ENCODE measurements around the gene ZFAND3.

Gene ZFAND3

DNA sequence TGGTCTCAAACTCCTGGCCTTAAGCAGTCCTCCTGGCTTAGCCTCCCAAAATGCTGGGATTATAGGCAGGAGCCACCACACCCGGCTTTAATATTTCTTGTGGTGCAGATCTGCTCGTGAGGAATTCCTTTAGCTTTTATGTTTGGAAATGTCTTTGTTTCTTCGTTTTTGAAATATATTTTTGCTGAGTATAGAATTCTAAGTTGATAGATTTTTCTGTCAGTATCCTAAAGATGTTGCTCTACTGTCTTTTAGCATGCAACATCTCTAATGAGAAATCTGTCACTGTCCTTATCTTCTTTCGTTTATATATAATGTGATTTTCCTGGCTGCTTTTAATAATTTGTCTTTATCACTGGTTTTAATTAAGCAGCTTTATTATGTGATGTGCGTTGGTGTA is 75.1 kb downstream of the ZFAND3 start:
- DNase-seq (ENCODE audit: low read depth) = no peak

DNA sequence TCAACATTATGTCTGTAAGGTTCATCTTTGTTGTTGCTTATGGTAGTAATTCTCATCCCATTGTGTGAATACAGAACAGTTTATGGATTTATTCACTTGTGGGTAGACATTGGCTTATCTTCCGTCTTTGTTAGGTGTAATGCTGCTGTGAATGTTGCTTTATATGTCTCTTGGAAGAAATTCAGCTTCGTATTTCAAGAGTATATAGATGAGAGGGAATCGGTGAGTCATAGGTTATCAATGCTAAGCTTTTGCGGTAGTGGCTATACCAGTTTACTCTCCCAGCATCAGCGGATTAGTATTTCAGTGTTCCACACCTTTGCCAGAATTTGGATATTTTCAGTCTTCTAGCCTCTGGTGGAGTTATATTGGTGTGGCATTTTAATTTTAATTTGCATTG is 77.8 kb downstream of the ZFAND3 start:
- DNase-seq (ENCODE audit: low read depth) = no peak

DNA sequence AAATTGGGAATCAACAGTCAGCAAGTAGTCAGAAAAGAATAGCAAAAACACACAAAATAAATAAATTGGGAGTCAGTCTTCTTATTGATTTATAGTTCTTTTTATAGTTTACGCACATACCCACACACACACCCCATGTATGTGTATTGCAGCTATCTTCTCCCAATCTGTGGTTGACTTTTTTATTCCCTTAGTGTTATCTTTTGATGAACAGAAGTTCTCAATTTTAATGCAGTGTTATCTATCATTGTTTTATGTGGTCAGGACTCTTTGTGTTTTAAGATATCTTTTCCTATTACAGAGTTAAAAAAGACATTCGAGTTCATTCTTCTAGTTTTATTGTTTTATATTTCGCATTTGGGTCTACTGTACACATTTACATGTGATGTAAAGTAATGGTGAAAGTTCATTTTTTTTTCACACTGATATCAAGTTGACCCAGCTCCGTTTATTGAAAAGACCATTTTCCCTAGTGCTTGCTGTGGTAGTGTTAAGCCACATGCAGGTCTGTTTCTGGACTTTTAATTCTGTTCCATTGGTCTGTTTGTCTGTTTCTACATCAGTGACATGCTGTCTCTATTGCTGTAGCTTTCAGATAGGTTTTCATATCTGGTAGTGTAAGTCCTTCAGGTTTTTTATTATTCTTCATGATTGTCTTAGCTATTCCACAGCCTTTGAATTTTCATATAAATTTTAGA is 78.4 kb downstream of the ZFAND3 start:
- DNase-seq (ENCODE audit: low read depth) = no peak

DNA sequence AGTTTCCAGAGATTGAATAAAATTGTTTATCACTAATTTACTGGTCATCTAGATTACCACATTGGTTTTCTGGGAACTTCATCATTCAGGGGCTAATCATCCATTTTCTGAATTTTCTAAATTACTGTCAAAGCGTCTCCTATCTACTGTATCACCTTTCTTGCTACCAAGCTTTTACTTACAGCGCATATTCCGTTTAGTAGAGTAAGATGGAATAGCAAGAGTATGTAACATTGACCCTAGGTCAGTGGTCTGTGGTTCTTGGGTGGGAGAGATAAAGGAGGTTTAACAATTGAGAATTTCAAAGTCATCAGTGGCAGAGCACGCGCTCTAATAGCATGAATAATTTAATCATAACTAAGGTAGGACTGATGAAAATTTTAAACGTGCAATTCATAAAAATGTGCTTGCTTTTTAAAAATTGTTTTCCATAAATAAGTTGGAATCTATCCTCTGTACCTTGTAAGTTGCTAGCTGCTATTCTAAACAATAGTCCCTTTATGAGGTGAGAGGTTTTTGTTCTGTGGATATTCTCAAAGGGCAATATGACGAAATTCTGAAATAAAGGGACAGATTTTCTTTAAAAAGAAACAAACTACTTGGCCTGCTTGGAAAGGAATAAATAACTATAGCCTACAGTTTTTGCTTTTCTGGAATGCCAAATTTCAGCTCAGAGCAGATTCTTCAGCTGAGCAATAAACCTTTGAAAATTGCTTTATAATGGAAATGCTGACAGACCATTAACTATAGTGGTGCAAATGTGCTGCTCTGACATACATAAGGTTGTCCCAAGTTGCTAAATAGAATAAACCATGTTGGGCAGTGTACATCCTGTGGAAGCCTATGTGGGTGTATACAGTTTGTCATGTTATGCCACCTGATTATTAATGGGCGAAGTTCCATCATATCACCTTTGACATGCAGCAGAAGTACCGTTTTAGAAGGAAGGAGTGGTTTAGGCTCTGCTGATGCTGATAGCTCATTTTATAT is 84.1 kb downstream of the ZFAND3 start:
- DNase-seq (ENCODE audit: low read depth) = no peak

DNA sequence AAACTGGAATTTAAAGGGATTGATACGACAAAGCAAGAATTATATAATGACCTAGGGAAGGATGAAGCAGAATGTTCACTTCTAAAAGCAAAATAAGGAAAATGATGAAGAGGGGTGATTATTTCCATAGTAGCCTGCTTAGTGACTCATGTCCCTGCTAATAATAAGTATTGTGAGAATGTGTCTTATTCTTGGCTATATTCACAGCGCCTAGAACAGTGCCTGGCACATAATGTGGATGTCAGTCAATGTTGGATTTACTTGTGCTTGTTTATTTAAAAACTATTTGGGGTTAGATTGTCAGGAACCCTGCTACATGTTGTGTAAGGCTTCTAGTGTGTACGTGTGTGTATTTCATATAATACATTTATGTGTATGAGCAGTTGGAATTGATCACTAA is 85.1 kb downstream of the ZFAND3 start:
- DNase-seq (ENCODE audit: low read depth) = no peak

DNA sequence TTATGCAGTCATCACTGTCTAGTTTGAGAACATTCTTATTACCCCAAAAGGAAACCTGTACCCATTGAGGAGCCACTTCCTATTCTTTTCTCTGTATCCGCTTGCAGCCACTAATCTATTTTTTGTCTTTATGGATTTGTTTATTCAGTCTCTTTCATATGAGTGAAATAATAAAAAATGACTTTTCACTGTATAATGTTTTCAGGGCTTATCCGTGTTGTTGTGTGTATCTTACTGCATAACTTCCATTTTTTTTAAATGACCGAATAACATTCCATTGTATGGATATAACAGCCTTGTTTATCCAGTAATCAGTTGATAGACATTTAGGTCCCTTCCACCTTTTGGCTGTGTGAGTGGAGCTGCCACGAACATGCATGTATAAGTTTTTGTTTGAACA is 86.6 kb downstream of the ZFAND3 start:
- DNase-seq (ENCODE audit: low read depth) = no peak

DNA sequence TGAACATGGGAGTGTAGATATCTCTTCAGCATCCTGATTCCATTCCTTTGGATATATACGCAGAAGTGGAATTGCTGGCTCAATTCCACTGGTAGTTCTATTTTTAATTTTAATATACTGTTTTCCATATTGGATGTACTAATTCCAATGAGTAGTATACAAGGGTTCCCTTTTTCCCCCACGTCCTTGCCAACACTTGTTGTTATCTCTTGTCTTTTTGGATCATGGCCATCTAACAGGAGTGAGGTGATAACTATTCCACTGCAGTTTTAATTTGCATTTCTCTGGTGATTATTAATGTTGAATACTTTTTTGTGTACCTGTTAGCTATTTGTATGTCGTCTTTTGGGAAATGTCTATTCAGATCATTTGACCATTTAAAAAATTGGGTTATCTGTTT is 91.5 kb downstream of the ZFAND3 start:
- DNase-seq (ENCODE audit: low read depth) = no peak

DNA sequence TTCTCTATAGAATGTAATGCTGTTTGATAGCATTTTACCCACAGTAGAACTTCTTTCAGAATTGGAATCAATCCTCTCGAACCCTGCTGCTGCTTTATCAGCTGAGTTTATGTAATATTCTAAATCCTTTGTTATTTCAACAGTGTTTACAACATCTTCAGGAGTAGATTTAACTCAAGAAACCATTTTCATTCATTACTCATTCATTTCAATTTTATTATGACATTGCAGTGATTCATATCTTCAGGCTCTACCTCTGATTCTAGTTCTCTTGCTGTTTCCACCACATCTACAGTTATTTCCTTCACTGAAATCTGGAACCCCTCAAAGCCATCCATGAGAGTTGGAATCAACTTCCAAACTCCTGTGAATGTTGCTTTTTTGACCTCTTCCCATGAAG is 93.7 kb downstream of the ZFAND3 start:
- DNase-seq (ENCODE audit: low read depth) = no peak

DNA sequence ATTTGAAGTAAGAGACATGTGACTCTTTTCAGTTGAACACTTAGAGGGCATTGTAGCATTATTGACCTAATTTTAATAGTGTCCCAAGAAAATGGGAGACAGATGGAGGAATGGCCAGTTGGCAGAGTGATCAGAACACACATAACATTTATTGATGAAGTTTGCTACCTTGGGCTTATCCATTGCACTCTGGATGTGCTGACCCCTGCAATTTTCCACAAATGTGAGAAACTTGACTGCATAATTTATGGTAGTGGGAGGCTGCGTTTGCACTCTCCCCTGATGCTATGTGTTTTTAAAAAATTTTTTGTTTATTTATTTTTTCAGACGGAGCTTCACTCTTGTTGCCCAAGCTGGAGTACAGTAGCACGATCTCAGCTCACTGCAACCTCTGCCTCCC is 95.9 kb downstream of the ZFAND3 start:
- DNase-seq (ENCODE audit: low read depth) = no peak

DNA sequence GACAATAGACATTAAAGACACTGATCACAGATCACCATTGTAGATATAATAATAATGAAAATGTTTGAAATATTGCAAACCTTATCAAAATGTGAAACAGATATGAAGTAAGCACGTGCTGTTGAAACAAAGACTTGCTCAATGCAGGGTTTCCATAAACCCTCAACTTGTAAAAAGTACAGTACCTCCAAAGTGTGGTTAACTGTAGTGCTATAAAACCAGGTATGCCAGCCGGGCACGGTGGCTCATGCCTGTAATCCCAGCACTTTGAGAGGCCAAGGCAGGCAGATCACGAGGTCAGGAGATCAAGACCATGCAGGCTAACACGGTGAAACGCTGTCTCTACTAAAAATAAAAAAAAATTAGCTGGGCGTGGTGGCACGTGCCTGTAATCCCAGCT is 96.6 kb downstream of the ZFAND3 start:
- no peak for DNase-seq (ENCODE audit: low read depth)

DNA sequence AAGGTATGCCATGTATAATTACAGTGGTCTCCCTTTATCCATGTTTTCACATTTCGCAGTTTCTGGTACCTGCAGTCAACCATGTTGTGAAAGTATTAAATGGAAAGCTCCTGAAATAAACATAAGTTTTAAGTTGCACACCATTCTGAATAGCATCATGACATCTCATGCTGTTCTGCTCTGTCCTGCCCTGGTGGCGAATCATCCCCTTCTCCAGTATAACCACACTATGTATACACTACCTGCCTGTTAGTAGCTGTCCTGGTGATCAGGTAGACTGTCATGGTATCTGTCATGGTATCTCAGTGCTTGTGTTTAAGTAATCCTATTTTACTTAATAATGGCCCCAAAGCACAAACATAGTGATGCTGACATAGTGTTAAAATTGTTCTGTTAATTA is 97.1 kb downstream of the ZFAND3 start:
- DNase-seq (ENCODE audit: low read depth) = no peak

DNA sequence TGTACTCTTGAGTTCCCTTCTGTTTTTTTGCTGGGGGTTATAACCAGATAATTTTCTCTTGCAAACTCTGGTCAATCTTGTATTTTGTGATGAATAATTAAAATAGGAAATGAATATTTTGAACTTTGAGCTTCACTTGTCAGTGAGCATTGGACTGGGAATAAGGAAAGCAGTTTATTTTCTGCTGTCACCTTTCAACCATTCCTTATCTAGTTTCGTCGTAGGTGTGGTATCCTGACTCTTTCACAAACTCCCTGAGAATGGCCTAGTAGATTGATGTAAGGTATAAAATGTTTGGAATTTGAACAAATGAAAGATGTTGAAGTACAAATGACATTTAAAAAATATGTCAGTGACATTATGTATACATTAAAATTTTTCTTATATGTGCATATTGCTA is 98.0 kb downstream of the ZFAND3 start:
- DNase-seq (ENCODE audit: low read depth) = no peak

DNA sequence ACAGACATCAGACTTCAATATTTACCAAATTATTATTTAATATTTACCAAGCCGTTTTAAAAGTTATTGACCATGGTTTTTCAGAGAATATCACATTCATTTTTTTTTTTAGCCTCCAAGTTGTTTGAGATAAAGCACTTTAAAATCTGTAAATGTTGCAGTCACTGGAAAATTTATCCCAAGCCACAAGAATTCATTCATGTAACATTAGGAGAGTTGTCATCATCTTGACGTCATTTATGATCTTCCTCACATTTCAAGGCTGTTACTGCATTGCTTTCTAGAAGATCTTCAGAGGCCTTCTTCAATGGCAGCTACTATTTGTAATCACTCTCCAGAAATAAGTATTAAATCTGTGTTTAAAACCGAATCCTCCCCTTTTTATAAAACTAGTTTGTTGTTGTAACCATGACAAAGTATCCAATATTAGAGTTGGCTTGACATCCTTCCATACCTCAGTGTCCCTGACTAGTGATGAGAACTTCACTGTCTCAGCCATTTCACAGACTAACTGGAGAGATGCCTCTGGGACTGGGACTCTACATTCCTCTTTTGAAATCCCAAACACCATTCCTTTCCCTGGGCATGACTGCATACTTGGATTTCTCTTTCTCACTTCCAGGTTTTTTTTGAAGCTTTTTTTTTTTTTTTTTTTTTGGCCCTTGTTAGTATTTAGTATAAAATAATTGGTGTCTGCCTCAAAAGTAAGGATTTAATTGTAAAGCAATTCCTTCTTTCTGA is 100.1 kb downstream of the ZFAND3 start:
- no peak for DNase-seq (ENCODE audit: low read depth)

DNA sequence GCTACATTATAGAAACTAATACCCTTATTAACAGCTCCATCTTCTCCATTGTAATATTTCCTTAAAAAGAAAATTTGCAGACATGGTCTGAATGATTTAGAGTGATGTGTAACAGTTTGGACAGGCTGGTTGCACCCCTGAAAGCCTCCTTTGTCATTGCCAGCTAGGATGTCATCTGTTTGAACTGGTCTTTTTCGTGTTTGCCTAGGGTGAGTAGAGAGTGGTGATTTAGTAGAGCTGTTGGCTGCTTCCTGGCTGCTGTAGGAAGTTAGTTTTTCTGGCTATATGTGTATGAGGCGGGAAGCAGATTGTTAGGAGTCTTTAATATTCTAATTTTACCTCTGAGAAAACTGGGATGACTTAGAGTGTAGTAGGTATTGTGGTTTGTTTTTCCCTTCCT is 101.1 kb downstream of the ZFAND3 start:
- DNase-seq (ENCODE audit: low read depth) = no peak

DNA sequence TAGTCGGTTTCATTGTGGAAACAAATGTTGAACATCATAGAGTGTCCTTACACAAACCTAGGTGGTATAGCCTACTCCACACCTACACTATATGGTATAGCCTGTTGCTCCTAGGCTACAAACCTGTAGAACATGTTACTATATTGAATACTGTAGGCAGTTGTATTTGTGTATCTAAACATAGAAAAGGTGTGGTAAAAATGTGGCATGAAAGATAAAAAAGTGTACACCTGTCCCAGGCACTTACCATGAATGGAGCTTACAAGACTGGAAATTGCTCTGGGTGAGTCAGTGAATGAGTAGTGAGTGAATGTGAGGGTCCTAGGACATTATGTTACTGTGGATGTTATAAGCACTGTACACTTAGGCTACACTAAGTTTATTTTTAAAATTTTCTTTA is 103.0 kb downstream of the ZFAND3 start:
- no peak for DNase-seq (ENCODE audit: low read depth)

DNA sequence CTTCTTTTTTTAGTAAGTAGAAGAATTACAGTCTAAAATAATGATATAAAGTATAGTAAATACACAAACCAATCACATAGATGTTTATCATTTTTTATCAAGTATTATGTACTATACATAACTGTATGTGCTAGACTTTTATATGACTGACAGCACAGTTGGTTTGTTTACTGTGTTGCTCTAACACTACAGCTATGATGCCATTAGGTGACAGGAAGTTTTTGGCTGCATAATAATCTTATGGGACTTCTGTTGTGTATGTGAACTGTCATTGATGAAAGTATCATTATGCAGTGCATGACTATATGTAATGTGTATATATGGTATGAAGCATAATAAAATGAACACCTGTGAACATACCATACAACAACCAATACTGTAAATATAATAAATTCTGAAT is 104.0 kb downstream of the ZFAND3 start:
- DNase-seq (ENCODE audit: low read depth) = no peak

DNA sequence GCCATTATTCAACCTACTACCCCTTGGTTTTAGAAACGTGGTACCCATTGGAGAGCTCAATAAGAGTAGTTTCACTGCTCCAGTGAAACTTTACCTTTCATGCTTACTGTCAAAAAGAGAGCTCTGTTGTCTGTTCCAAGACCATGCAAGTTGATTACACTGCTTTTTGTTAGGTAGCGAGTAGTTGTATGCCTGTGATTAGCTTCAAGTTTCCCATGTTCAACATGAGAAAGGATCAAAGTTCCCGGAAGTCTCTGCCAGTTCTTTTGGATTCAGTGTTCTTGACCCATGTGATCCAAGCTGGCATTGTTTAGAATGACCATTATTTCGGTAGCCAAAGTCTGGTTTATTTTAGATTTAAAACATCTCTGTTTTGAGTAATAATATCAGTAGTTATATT is 107.1 kb downstream of the ZFAND3 start:
- DNase-seq (ENCODE audit: low read depth) = no peak

DNA sequence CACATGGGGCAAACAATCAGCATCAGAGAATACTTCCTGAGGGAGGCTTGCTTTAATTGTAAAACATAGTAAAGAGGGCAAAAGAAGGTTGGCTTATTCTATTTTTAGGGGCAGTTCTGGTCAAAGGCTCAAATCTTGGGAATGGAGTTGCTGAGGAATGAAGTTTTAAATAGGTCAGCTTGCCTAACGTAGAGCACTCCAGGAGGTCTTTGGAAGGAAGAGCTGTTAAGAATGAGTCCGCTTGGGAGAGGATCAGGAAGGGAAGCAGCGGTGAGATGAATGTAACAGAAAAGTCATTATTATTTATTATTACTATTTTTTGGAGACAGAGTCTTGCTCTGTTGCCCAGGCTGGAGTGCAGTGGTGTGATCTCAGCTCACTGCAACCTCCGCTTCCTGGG is 108.7 kb downstream of the ZFAND3 start:
- DNase-seq (ENCODE audit: low read depth) = no peak

DNA sequence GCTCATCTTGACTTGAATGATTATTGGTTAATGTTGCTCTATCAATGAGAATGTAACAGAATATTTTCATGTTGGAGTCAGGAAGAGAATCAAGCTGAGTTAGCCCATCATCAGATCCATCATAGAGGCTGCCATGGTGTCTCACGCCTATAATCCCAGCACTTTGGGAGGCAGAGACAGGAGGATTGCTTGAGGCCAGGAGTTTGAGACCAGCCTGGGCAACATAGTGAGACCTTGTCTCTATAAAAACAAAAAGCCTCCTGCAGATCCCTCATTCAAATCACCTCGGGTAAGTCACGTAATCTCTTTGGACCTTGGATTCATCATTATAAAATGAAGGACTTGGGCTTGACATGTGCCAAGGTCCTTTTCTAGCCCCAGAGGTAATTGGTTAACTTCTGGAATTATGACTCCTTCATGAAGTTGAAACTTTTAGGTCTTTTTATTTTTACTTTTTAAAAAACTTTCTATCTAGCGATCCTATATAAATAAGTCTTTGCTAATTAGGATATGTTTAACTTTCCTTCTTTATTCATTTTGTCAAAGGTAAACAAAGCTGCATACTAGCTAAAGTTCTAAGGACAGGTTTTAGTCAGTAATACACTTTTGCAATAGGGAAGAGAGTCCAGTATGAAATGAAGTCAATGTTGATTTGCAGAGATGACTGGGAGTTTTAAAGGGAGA is 110.9 kb downstream of the ZFAND3 start:
- DNase-seq (ENCODE audit: low read depth) = no peak

DNA sequence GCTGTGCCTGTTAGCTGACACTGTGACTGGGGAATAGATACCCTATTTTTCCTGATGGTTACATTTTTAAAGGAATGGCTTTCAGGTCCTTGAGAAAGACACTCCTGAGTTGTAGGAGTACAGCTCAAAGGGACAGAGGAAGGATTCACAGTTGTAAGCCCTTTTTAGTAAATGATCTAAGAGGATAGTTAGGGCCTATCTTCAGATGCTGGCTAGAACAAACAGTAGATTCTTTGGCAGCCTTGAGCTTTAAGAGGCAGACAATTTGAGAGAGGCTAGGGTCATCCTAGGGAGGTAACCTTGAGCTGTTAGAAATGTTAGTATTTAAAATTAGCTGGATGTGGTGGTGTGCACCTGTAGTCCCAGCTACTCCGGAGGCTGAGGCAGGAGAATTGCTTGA is 111.5 kb downstream of the ZFAND3 start:
- DNase-seq (ENCODE audit: low read depth) = no peak

DNA sequence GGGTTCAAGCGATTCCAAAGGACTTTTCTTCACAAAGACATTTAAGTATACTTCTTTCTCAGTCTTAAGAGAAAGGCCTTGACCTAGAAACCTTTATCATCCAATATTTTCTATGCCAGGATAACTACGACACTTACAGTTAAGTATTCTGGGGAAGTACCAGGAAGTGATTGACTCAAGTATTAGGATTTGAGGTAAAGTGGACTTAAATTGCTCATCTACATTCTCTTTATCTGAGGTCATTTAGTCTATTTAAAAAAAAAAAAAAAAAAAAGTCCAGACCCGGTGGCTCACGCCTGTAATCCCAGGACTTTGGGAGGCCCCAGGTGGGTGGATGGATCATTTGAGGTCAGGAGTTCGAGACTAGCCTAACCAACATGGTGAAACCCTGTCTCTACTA is 114.7 kb downstream of the ZFAND3 start:
- DNase-seq (ENCODE audit: low read depth) = no peak

DNA sequence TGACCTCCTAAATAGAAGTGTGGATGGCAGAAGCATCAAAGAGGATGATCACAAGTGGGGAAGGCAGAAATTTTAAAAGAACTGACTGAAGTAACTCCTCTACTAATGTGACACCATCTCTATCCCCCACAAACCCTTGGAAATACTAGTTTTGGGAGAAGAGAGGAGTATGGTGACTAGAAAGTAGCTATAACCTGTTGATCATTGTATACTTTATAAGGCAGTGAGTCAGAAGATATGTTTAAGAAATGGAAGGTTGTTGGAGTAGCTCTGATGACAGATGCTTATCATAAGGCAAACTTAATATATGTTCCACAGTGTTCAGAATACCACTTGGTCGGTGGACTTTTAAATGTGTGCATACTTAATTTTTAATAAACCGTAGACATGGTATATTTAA is 116.6 kb downstream of the ZFAND3 start:
- no peak for DNase-seq (ENCODE audit: low read depth)

Measured in activated T-cell treated with anti-CD3 and anti-CD28 coated beads for 1 hour (primary cell).